MM.1S (cell line): ENCODE measurements around the gene SEMA3C.

Experiments
- DNase-seq: peaks from one replicate; pipeline ENCODE4 v3.0.0-alpha.2; 2015
- H2AFZ ChIP-seq: fragments of 300-600 bp; sonication (generic); 2 replicates; pipeline ENCODE4 v1.6.0; 2016; ENCODE audit warnings: antibody characterized with exemption, low read length
- H3F3A ChIP-seq: fragments of 300-600 bp; sonication (generic); 2 replicates; pipeline ENCODE4 v1.6.1; 2016; ENCODE audit warnings: mild to moderate bottlenecking, antibody characterized with exemption, low read length, moderate library complexity, mixed read lengths; ENCODE audit not compliant: insufficient read depth
- H3K27ac ChIP-seq: fragments of 300-600 bp; sonication (generic); 2 replicates; pipeline ENCODE4 v1.5.1; 2016; ENCODE audit warnings: mild to moderate bottlenecking, low read length
- H3K27me3 ChIP-seq: fragments of 300-600 bp; sonication (generic); replicated peaks from 2 replicates; pipeline ENCODE4 v1.6.0; 2016; ENCODE audit warnings: low read length; ENCODE audit not compliant: insufficient read depth
- H3K36me3 ChIP-seq: fragments of 300-600 bp; sonication (generic); replicated peaks from 2 replicates; pipeline ENCODE4 v1.6.1; 2016; ENCODE audit warnings: mild to moderate bottlenecking, low read length, mixed read lengths; ENCODE audit not compliant: insufficient read depth
- H3K4me1 ChIP-seq: fragments of 300-600 bp; sonication (generic); 2 replicates; pipeline ENCODE4 v1.6.1; 2016; ENCODE audit warnings: low read length, mixed read lengths
- H3K4me2 ChIP-seq: fragments of 300-600 bp; sonication (generic); 2 replicates; pipeline ENCODE4 v1.6.0; 2016; ENCODE audit warnings: low read depth, low read length
- H3K4me3 ChIP-seq: fragments of 300-600 bp; sonication (generic); 2 replicates; pipeline ENCODE4 v1.5.1; 2016; ENCODE audit warnings: low read length, mixed read lengths
- H3K79me2 ChIP-seq: fragments of 300-600 bp; sonication (generic); 2 replicates; pipeline ENCODE4 v1.6.1; 2016; ENCODE audit warnings: mixed run types, low read length, mixed read lengths
- H3K9ac ChIP-seq: fragments of 300-600 bp; sonication (generic); 2 replicates; pipeline ENCODE4 v1.6.1; 2016; ENCODE audit warnings: low read length, mixed read lengths
- H3K9me2 ChIP-seq: fragments of 300-600 bp; sonication (generic); replicated peaks from 2 replicates; pipeline ENCODE4 v1.6.1; 2016; ENCODE audit warnings: mild to moderate bottlenecking, low read length, mixed read lengths; ENCODE audit not compliant: insufficient read depth
- H3K9me3 ChIP-seq: fragments of 300-600 bp; sonication (generic); replicated peaks from 2 replicates; pipeline ENCODE4 v1.6.1; 2016; ENCODE audit warnings: mild to moderate bottlenecking, low read length, mixed read lengths; ENCODE audit not compliant: insufficient read depth
- H4K20me1 ChIP-seq: fragments of 300-600 bp; sonication (generic); 2 replicates; pipeline ENCODE4 v1.6.1; 2016; ENCODE audit warnings: mild to moderate bottlenecking, low read length, moderate library complexity, mixed read lengths; ENCODE audit not compliant: insufficient read depth
- CTCF ChIP-seq: fragments of 300-600 bp; sonication (generic); IDR thresholded peaks from 2 replicates; pipeline ENCODE4 v1.5.1; 2016; ENCODE audit warnings: antibody characterized with exemption, low read length, mixed read lengths
- EZH2 ChIP-seq: fragments of 300-600 bp; sonication (generic); optimal IDR thresholded peaks from 2 replicates; pipeline ENCODE3; 2017; ENCODE audit warnings: low read depth, mild to moderate bottlenecking, antibody characterized with exemption, low read length, mixed read lengths
- EZH2phosphoT487 ChIP-seq: fragments of 300-600 bp; sonication (generic); IDR thresholded peaks from 2 replicates; pipeline ENCODE4 v1.6.1; 2018; ENCODE audit warnings: antibody characterized with exemption, low read length

The SEMA3C gene

GRCh38 chr7:80923211-80923612 lies 4.4 kb upstream of the SEMA3C start:
- Histone ChIP-seq H3K9me3 (no peaks in the 10 kb centered on the region), H2AFZ (no peak overlapping the region), H3K4me3 (no peak overlapping the region), H3K9ac (no peak overlapping the region), H3K4me1 (peaks cover 4% of the 10 kb centered on the region; the same call in 1 of the 2 replicates), H3K27me3 (no peaks in the 10 kb centered on the region), H3K4me2 (no peak overlapping the region), H3K36me3 (no peaks in the 10 kb centered on the region), H3K9me2 (no peaks in the 10 kb centered on the region), H4K20me1 (no peaks in the 10 kb centered on the region), H3F3A (peaks cover 6% of the 10 kb centered on the region), H3K79me2 (no peaks in the 10 kb centered on the region), H3K27ac (no peak overlapping the region)
- DNase-seq, result no peak
- no peak for TF ChIP-seq EZH2
- no peak for TF ChIP-seq CTCF
- TF ChIP-seq EZH2phosphoT487, result no peak

GRCh38 chr7:80922253-80923049 lies 3.6 kb upstream of the SEMA3C start:
- H3K27me3 ChIP-seq, result no peaks in the 10 kb centered on the region
- no peak for DNase-seq
- H3K9ac ChIP-seq, result no peak overlapping the region
- H3K9me2 ChIP-seq, result no peaks in the 10 kb centered on the region
- H3K9me3 ChIP-seq, result no peaks in the 10 kb centered on the region
- no peak overlapping the region for H3K4me2 ChIP-seq
- TF ChIP-seq CTCF (no peak), EZH2phosphoT487 (no peak), EZH2 (no peak)
- no peak overlapping the region for H2AFZ ChIP-seq
- peaks cover 4% of the 10 kb centered on the region; the same call in 1 of the 2 replicates for H3K4me1 ChIP-seq
- H4K20me1 ChIP-seq, result no peaks in the 10 kb centered on the region
- H3K27ac ChIP-seq, result no peak overlapping the region
- no peak overlapping the region for H3K4me3 ChIP-seq
- H3F3A ChIP-seq, result peaks cover 10% of the 10 kb centered on the region
- no peaks in the 10 kb centered on the region for H3K79me2 ChIP-seq
- no peaks in the 10 kb centered on the region for H3K36me3 ChIP-seq

- peaks cover 4% of the 10 kb centered on the region; the same call in 1 of the 2 replicates for H3K4me1 ChIP-seq
- H3K9ac ChIP-seq, result no peak overlapping the region
- H3K27ac ChIP-seq, result no peak overlapping the region
- no peak overlapping the region for H2AFZ ChIP-seq
- no peaks in the 10 kb centered on the region for H3K9me3 ChIP-seq
- H3F3A ChIP-seq, result peaks cover 10% of the 10 kb centered on the region
- TF ChIP-seq EZH2phosphoT487 (no peak), EZH2 (no peak), CTCF (no peak)
- no peaks in the 10 kb centered on the region for H3K36me3 ChIP-seq
- H3K79me2 ChIP-seq, result no peaks in the 10 kb centered on the region
- H3K4me3 ChIP-seq, result no peak overlapping the region
- H3K4me2 ChIP-seq, result no peak overlapping the region
- H3K9me2 ChIP-seq, result no peaks in the 10 kb centered on the region
- H4K20me1 ChIP-seq, result no peaks in the 10 kb centered on the region
- no peaks in the 10 kb centered on the region for H3K27me3 ChIP-seq
- DNase-seq, result no peak
Measured at GRCh38 chr7:80921130-80921529, 2.3 kb upstream of the SEMA3C start.
